Measurements from ENCODE around the gene MRPS21. TPM values are rescaled to one million over a fixed set of nuclear protein-coding genes. Genes with fewer than 3 reads are reported as not detected.
A peak's percentile ranks its signal among the peaks of the same experiment; 100 is the strongest.

MRPS21 gene
- total and polyA plus RNA-seq, 9 of the 15 experiments (the other 6 are each of a cell fraction or from before 2014, with no cell fraction given): 119 to 407 (median 149) TPM

DNA sequence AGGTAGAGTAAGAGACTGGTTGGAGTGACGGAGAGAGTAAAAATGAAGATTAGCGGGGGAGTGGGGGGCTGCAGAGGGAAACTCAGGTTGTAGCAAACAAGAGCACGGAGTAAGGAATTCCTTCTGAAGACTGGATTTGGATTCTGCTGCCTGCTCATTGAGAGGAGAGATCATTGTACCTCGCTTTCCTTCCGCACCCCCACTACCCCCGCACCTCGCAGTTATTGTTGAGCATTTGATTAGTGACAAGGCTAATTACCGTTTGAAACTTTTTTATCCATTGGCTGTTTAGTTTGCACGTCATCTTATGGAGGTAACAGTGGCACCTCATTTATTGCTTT is 28.1 kb downstream of the MRPS21 start (continued):
- no peak for TF ChIP-seq ARID1B (IDR thresholded peaks at IDR 0.05)
- TF ChIP-seq ZNF41 (CRISPR knock-in tag; conservative IDR thresholded peaks at IDR 0.05): no peak
- 0 out of 4 replicates have a peak, but pooled peaks of 1 of the 2 experiments have one; percentile 8 for TF ChIP-seq TEAD1 (CRISPR knock-in tag; IDR thresholded peaks at IDR 0.05)
- no peak for TF ChIP-seq ARID2 (IDR thresholded peaks at IDR 0.05)
- TF ChIP-seq HDAC6 (IDR thresholded peaks at IDR 0.05; ENCODE audit: low read depth, low read length): no peak
- TF ChIP-seq HIVEP1 (CRISPR knock-in tag; IDR thresholded peaks at IDR 0.05): no peak
- TF ChIP-seq GTF2F1 (IDR thresholded peaks at IDR 0.05; ENCODE audit: low read depth, low read length): no peak
- TF ChIP-seq HNRNPK (IDR thresholded peaks at IDR 0.05; ENCODE audit: low read depth, low read length, poor library complexity, severe bottlenecking): no peak
- no peak; the same call in 1 of the 2 replicates for TF ChIP-seq ETV5 (CRISPR knock-in tag; IDR thresholded peaks at IDR 0.05; ENCODE audit: low read depth)
- 0 out of 2 replicates have a peak, but pooled peaks have one; percentile 15 for TF ChIP-seq FOXK1 (CRISPR knock-in tag; IDR thresholded peaks at IDR 0.05; ENCODE audit: borderline replicate concordance)
- TF ChIP-seq MAFF (IDR thresholded peaks at IDR 0.05; ENCODE audit: low read length): no peak
- TF ChIP-seq, protein P1, sequence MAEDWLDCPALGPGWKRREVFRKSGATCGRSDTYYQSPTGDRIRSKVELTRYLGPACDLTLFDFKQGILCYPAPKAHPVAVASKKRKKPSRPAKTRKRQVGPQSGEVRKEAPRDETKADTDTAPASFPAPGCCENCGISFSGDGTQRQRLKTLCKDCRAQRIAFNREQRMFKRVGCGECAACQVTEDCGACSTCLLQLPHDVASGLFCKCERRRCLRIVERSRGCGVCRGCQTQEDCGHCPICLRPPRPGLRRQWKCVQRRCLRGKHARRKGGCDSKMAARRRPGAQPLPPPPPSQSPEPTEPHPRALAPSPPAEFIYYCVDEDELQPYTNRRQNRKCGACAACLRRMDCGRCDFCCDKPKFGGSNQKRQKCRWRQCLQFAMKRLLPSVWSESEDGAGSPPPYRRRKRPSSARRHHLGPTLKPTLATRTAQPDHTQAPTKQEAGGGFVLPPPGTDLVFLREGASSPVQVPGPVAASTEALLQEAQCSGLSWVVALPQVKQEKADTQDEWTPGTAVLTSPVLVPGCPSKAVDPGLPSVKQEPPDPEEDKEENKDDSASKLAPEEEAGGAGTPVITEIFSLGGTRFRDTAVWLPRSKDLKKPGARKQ (CRISPR knock-in tag; IDR thresholded peaks at IDR 0.05): no peak
- no peak for TF ChIP-seq COPS2 (conservative IDR thresholded peaks at IDR 0.05)
- TF ChIP-seq SAP30 (IDR thresholded peaks at IDR 0.05; ENCODE audit: borderline replicate concordance, insufficient read depth, low read depth, low read length, poor library complexity, severe bottlenecking): peak; percentile 23
- TF ChIP-seq ZBTB17 (CRISPR knock-in tag; IDR thresholded peaks at IDR 0.05): no peak
- no peak for TF ChIP-seq ETS2 (tag; IDR thresholded peaks at IDR 0.05; ENCODE audit: borderline replicate concordance, poor library complexity, severe bottlenecking)
- TF ChIP-seq, protein P2, sequence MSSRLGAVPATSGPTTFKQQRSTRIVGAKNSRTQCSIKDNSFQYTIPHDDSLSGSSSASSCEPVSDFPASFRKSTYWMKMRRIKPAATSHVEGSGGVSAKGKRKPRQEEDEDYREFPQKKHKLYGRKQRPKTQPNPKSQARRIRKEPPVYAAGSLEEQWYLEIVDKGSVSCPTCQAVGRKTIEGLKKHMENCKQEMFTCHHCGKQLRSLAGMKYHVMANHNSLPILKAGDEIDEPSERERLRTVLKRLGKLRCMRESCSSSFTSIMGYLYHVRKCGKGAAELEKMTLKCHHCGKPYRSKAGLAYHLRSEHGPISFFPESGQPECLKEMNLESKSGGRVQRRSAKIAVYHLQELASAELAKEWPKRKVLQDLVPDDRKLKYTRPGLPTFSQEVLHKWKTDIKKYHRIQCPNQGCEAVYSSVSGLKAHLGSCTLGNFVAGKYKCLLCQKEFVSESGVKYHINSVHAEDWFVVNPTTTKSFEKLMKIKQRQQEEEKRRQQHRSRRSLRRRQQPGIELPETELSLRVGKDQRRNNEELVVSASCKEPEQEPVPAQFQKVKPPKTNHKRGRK (tag; IDR thresholded peaks at IDR 0.05): peak; percentile 35; the same call in 1 of the 2 replicates
- TF ChIP-seq, protein P3, sequence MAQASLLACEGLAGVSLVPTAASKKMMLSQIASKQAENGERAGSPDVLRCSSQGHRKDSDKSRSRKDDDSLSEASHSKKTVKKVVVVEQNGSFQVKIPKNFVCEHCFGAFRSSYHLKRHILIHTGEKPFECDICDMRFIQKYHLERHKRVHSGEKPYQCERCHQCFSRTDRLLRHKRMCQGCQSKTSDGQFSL (CRISPR knock-in tag; IDR thresholded peaks at IDR 0.05): peak; percentile 77
- TF ChIP-seq, protein P3 (tag; IDR thresholded peaks at IDR 0.05): no peak
- no peak for TF ChIP-seq PPARD (CRISPR knock-in tag; IDR thresholded peaks at IDR 0.05)
- no peak for TF ChIP-seq SNIP1 (IDR thresholded peaks at IDR 0.05; ENCODE audit: low read depth)
- no peak for TF ChIP-seq TFAM (CRISPR knock-in tag; conservative IDR thresholded peaks at IDR 0.05)
- no peak for TF ChIP-seq TARDBP (IDR thresholded peaks at IDR 0.05)
- TF ChIP-seq ELF1 (tag; IDR thresholded peaks at IDR 0.05): no peak; the same call in 1 of the 2 replicates
- TF ChIP-seq CC2D1A (IDR thresholded peaks at IDR 0.05): no peak
- no peak for TF ChIP-seq FOSL1 (tag; conservative IDR thresholded peaks at IDR 0.05)
- TF ChIP-seq SRSF7 (optimal IDR thresholded peaks at IDR 0.05; ENCODE audit: low read depth, low read length): no peak
- no peak for TF ChIP-seq POLR3G (IDR thresholded peaks at IDR 0.05; ENCODE audit: extremely low read depth, insufficient read length, insufficient replicate concordance)
- no peak for TF ChIP-seq DPF2 (IDR thresholded peaks at IDR 0.05)

All from K562 (cell line).